Astrocyte (in vitro differentiated cells and primary cell): ENCODE data around the gene ASGR1. TPM values are rescaled to one million over a fixed set of nuclear protein-coding genes. Genes with fewer than 3 reads are reported as not detected.
"Not testable (repeated sequence)": the region's sequence is repeated elsewhere in the genome, so short reads cannot be mapped to it uniquely, and the experiment has no call there.

Experiments used
- DNase-seq: peaks from one replicate; pipeline ENCODE4 v3.0.0-alpha.2; 2010; ENCODE audit warnings: low read depth
- FAIRE-seq: peaks from 2 replicates; lab custom pipeline; 2011; peaks lifted over from hg19 to GRCh38; lab: Jason Lieb, UNC
- H2AFZ ChIP-seq: 2 replicates; pipeline ENCODE4 v1.6.0; 2012; ENCODE audit warnings: low read depth, low read length, inconsistent platforms
- H3K27ac ChIP-seq: 2 replicates; pipeline ENCODE4 v1.5.1; 2011; ENCODE audit warnings: low read depth, low read length, inconsistent platforms
- H3K27me3 ChIP-seq: 2 replicates; pipeline ENCODE4 v1.6.0; 2011; ENCODE audit warnings: low read length, inconsistent platforms; ENCODE audit not compliant: insufficient read depth
- H3K36me3 ChIP-seq: 2 replicates; pipeline ENCODE4 v1.5.1; 2011; ENCODE audit warnings: low read length, inconsistent platforms; ENCODE audit not compliant: insufficient read depth
- H3K4me1 ChIP-seq: 2 replicates; pipeline ENCODE4 v1.5.1; 2011; ENCODE audit warnings: low read length, inconsistent platforms; ENCODE audit not compliant: insufficient read depth
- H3K4me2 ChIP-seq: 2 replicates; pipeline ENCODE4 v1.6.0; 2012; ENCODE audit warnings: low read length, inconsistent platforms
- H3K4me3 ChIP-seq: 2 replicates; pipeline ENCODE4 v1.5.1; 2011; ENCODE audit warnings: low read depth, mild to moderate bottlenecking, low read length, inconsistent platforms; ENCODE audit not compliant: insufficient read depth
- H3K79me2 ChIP-seq: 2 replicates; pipeline ENCODE4 v1.6.0; 2012; ENCODE audit warnings: mild to moderate bottlenecking, low read length, inconsistent platforms; ENCODE audit not compliant: insufficient read depth
- H3K9ac ChIP-seq: 2 replicates; pipeline ENCODE4 v1.6.0; 2012; ENCODE audit warnings: mild to moderate bottlenecking, low read length, inconsistent platforms
- H3K9me3 ChIP-seq: 2 replicates; pipeline ENCODE4 v1.5.1; 2012; ENCODE audit warnings: low read depth, mild to moderate bottlenecking, low read length, inconsistent platforms; ENCODE audit not compliant: insufficient read depth
- H4K20me1 ChIP-seq: 2 replicates; pipeline ENCODE4 v1.6.0; 2012; ENCODE audit warnings: low read length, inconsistent platforms; ENCODE audit not compliant: insufficient read depth
- H3K27ac Mint-ChIP-seq: one replicate; pipeline ENCODE4 v1.8.0; 2021; ENCODE audit warnings: mild to moderate bottlenecking, mixed read lengths; ENCODE audit not compliant: unreplicated experiment
- H3K27me3 Mint-ChIP-seq: one replicate; pipeline ENCODE4 v1.8.0; 2021; ENCODE audit warnings: low read depth, mixed read lengths; ENCODE audit not compliant: unreplicated experiment
- H3K36me3 Mint-ChIP-seq: one replicate; pipeline ENCODE4 v1.8.0; 2021; ENCODE audit warnings: low read depth, mixed read lengths; ENCODE audit not compliant: unreplicated experiment
- H3K4me1 Mint-ChIP-seq: one replicate; pipeline ENCODE4 v1.8.0; 2021; ENCODE audit warnings: low read depth, mixed read lengths; ENCODE audit not compliant: unreplicated experiment
- H3K4me3 Mint-ChIP-seq: one replicate; pipeline ENCODE4 v1.8.0; 2021; ENCODE audit warnings: mild to moderate bottlenecking, moderate library complexity, mixed read lengths; ENCODE audit not compliant: unreplicated experiment
- H3K9me3 Mint-ChIP-seq: one replicate; pipeline ENCODE4 v1.8.0; 2021; ENCODE audit warnings: mild to moderate bottlenecking, mixed read lengths; ENCODE audit not compliant: unreplicated experiment
- CTCF ChIP-seq: IDR thresholded peaks from 2 replicates; pipeline ENCODE4 v1.5.1; 2011; ENCODE audit warnings: low read depth, mild to moderate bottlenecking, inconsistent platforms, low read length, moderate library complexity; ENCODE audit not compliant: insufficient read depth
- EZH2 ChIP-seq: IDR thresholded peaks from 2 replicates; pipeline ENCODE4 v1.6.1; 2012; ENCODE audit warnings: mild to moderate bottlenecking, low read length, inconsistent platforms; ENCODE audit not compliant: insufficient read depth
- total RNA-seq: library from RNA; stranded (reverse); gene quantifications from 2 replicates; pipeline ENCODE4 v1.2.1, GENCODE V29; 2021

Gene ASGR1
- total RNA-seq, 1 donor from 2014 or later: 5.0 TPM

GRCh38 chr17:7173687-7174602 lies 5.2 kb downstream of the ASGR1 start:
- Histone ChIP-seq H3K27ac (no peak overlapping the region), H3K9ac (no peak overlapping the region), H3K79me2 (no peaks in the 10 kb centered on the region), H3K36me3 (no peaks in the 10 kb centered on the region), H3K4me2 (peak overlapping the region; percentile 17), H3K4me1 (peaks cover 17% of the 10 kb centered on the region), H3K9me3 (no peaks in the 10 kb centered on the region), H2AFZ (peak overlapping the region; percentile 6), H4K20me1 (peaks cover 11% of the 10 kb centered on the region), H3K4me3 (no peak overlapping the region), H3K27me3 (no peaks in the 10 kb centered on the region)
- Mint-ChIP-seq H3K4me1 (peaks cover 8% of the 10 kb centered on the region), H3K27me3 (no peaks in the 10 kb centered on the region), H3K9me3 (peaks cover 7% of the 10 kb centered on the region), H3K36me3 (no peaks in the 10 kb centered on the region), H3K4me3 (no peak overlapping the region), H3K27ac (no peak overlapping the region)
- FAIRE-seq: no peak
- no peak for TF ChIP-seq CTCF
- TF ChIP-seq EZH2: no peak
- peak; percentile 13 for DNase-seq

- H3K4me1 Mint-ChIP-seq, H3K4me3 ChIP-seq, H3K27me3 ChIP-seq, H3K4me2 ChIP-seq, FAIRE-seq, H3K9ac ChIP-seq, H3K36me3 ChIP-seq, H3K79me2 ChIP-seq, H3K4me3 Mint-ChIP-seq, H3K27ac Mint-ChIP-seq, H3K36me3 Mint-ChIP-seq, H2AFZ ChIP-seq, DNase-seq, H3K27ac ChIP-seq, H3K9me3 ChIP-seq, H3K4me1 ChIP-seq, H3K27me3 Mint-ChIP-seq: not testable (repeated sequence)
- H4K20me1 ChIP-seq: peaks cover 11% of the 10 kb centered on the region
- H3K9me3 Mint-ChIP-seq: peaks cover 11% of the 10 kb centered on the region
These were observed 6.5 kb downstream of the ASGR1 start for GRCh38 chr17:7172522-7173191.

- FAIRE-seq, H3K4me2 ChIP-seq, H3K27ac Mint-ChIP-seq, H3K4me1 ChIP-seq, H3K9ac ChIP-seq, H3K27ac ChIP-seq, H2AFZ ChIP-seq, H3K4me1 Mint-ChIP-seq, H3K4me3 Mint-ChIP-seq, H3K4me3 ChIP-seq, H3K79me2 ChIP-seq, H3K27me3 Mint-ChIP-seq, H3K36me3 ChIP-seq, H4K20me1 ChIP-seq, H3K36me3 Mint-ChIP-seq, DNase-seq, H3K27me3 ChIP-seq, H3K9me3 ChIP-seq: not testable (repeated sequence)
- H3K9me3 Mint-ChIP-seq: peaks cover 11% of the 10 kb centered on the region
These were observed 9.6 kb downstream of the ASGR1 start for GRCh38 chr17:7169565-7169908.

- DNase-seq, H4K20me1 ChIP-seq, H3K4me1 Mint-ChIP-seq, H3K4me1 ChIP-seq, H3K9ac ChIP-seq, H3K4me2 ChIP-seq, H3K27ac Mint-ChIP-seq, H3K27me3 Mint-ChIP-seq, FAIRE-seq, H3K79me2 ChIP-seq, H3K36me3 Mint-ChIP-seq, H2AFZ ChIP-seq, H3K4me3 Mint-ChIP-seq, H3K4me3 ChIP-seq, H3K27me3 ChIP-seq, H3K9me3 ChIP-seq, H3K36me3 ChIP-seq, H3K27ac ChIP-seq: not testable (repeated sequence)
- H3K9me3 Mint-ChIP-seq: peaks cover 11% of the 10 kb centered on the region
These were observed 10.2 kb downstream of the ASGR1 start for GRCh38 chr17:7168841-7169564.
